ENCODE results near the gene ADIG.
"Not testable (repeated sequence)": the region's sequence is repeated elsewhere in the genome, so short reads cannot be mapped to it uniquely, and the experiment has no call there.

The ADIG gene

DNA sequence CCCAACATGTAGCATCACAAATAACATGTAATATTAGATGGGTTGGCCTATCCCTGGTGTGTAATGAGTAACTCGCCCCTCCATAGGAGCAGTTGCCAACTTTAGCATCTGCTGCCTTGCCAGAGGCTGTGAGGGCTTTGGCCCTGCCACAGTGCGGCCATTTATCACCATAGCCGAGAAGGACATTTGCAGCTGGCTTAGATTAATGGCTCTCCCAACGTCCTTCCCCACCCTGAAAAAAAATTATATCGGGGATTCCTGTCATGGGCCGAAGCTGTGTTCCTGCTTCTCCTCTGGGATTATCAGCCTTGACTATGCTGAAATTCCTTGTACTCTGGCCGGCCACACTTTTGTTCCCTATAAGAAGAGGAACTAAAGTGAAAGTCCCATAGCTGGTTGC is 7.6 kb upstream of the ADIG start:
- DNase-seq (ENCODE audit: low read depth in 2 of 2): no peak

DNA sequence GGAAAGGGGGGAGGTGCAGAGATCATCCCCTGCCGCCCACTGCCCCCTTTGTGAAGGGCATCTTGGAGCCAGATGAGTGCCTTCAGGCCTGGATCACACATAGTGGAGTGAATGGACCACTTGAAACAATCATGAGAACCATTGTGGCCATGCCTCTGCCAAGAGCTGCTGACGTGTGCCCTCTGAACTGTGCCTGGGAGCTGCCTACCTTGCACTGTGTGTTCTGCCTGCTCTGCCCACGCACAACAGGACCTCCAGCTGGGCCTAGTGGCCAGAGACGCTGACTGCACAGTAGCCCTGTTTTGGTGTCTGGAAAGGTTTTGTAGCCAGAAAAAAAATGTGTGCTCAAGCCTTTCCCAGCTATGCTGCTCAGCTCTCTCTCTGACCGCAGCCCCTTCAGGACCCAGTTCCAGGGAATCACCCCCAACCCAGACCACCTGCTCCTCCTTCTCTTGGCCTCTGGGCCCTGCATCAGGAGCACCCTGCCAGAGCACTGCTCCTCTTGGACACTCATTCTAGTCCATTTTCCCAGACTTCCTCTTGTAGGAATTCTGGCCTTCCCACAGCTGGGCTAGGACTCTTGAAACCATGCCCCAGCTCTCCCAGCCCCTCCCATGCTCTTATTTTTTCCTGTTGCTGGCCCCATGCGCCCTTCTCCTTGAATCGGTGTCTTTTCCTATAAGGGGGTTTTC is 1.6 kb upstream of the ADIG start:
- DNase-seq (ENCODE audit: low read depth in 2 of 2): no peak

DNA sequence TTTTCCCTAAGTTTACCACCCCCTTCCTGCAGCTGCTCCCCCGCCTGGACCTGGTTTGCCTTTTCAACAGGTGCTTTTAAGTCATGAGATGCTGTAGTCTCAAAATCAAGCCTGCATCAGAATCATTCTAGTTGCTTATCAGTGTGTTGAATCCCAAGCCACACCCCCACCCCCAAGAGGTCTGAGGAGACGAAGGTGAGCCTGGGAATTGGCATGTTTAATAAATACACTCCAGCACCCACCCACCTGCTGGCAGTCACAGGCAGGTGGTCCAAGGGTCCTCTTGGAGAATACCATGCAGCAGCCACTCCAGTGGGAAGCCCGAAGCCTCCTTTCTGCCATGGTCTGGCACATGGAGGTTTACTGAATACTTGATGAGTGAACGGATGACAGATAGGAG is 1.1 kb upstream of the ADIG start:
- DNase-seq (ENCODE audit: low read depth in 2 of 2): no peak

DNA sequence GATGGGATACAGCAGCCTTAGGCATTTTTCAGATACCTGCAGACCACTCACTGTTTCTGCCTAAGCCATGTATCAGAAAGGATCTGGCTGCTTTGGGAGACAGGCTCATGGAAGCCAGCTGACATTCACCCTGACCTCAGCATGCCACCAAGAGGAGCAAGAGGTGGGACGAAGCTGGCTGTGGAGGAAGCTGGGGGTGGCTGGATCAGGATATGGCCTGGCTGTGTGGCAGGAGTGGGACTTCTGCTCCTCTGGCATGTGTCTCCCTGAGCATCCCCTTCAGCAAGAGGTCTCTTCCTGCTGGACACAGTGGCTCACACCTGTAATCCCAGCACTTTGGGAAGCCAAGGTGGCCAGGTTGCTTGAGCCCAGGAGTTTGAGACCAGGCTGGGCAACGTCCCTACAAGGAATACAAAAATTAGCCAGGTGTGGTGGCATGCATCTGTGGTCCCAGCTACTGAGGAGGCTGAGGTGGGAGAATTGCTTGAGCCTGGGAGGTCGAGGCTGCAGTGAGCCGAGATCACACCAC is 897 bp downstream of the ADIG start:
- DNase-seq (ENCODE audit: low read depth in 2 of 2): no peak

DNA sequence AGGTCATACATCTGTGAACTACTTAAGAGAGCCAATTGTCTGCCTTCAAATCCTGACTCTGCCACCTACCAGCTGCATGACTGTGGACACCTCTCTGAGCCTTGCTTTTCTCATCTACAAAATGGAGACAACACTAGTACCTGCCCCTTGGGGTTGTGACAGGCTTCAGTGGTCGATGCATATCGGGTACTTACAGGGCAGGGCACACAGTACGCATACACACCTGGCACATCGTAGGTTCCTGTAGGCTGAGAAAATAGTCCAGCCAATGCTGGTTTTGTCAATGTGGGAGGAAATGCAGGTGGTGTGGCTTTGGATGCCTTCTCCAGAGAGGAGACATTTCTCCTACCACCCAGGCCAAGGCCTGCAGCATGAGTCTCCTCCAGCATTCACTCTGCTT is 2.3 kb downstream of the ADIG start:
- no peak for DNase-seq (ENCODE audit: low read depth in 2 of 2)

DNA sequence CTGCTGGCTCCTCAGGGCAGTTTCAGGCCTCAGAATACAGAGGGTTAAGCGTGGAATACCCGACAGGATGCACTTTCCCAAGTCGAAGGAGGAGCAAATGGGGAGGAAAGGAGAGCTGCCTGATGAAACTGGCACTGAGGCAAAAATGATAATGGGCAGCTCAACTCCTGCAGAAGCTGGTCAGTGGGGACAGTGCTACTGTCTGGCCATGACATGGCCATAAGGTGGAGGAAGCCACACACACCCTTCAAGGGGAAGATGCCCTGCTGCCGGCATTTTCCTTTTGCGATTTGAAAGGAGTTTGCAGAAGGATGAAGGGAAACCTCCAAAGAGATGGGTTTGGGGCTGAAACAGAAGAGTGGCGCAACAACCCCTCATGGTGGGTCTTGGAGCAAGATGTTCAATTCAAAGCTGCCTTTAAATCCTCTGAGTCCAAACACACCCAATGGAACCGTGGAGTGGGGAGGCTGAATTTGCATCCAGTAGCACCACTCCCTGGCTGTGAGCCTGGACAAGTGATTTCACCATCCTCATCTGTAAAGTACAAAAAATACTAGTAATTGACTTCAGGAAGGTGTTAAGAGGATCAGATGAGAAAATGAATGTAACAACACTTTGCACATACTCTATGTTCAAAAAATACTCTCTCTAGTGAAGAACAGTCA is 3.2 kb downstream of the ADIG start:
- no peak for DNase-seq (ENCODE audit: low read depth in 2 of 2)

DNA sequence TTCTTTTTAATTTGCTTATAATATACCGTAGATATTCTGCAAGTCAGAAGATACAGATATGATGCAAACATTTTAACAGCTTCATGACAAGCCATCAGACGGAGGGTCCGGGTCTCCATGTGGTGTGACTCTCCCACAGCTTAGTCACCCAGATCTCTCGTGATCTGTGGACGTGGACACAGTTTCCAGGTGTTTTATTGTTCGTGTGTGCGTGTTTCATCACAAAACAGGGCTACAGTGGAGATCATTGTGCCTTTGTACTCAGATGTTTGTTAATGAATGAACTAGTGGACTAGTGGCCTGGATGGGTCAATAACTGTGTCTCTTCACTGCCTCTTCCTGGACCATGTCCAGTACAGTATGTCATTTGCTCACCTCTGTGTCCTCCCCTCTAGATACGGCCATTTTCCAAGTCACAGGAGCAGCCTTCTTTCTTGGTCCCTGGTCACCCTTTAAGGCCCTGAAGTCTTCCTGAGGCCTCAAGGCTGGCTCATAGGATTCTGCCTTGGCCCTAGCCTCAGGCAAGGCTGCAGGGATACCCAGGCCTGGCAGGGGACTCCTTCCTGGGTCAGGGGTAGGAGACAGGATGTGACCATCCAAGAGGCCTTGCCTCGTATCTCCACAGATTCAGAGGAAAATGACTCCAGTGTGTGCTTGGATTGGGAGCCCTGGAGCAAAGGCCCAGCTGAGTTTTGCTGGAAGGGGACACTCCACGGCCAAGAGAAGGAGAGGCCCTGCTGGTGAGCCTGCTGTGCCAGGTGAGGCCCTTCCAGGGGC is 4.6 kb downstream of the ADIG start:
- no peak for DNase-seq (ENCODE audit: low read depth in 2 of 2)

DNA sequence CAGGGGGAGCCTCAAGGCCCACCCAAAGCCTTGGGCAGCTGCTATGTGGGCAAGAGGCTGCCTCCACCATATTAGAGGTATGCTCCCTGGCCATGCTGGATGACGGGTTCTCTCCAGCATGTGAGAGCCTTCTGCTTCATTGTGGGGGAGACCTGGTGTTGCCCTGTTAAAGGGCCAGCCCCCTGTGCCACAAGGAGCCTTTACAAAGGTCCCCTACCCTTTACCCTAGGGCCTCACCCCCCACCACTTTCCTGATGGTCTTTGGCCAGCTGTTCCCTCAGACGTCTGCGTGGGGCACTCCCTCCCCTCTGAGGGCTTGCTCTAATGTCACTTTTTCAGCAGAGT is 5.2 kb downstream of the ADIG start:
- DNase-seq (ENCODE audit: low read depth in 2 of 2): no peak

DNA sequence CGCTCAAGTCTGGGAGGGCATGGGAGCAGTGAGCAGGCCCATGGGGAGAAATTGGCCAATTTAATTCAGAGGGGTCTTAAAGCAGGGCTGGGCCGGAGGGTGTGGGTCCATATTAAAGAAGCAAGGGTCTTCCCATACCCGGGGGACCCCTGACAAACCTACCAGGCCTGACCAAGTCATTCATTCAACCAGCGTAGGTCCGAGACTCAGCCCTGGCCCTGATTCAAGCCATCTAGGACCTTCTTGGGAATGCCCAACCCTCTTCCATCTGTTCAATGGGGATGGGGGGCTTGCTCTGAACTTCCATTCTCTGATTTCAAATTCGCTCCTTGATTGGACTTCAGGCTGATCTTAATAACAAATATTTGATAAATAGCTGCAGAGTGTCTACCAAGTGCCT is 7.3 kb downstream of the ADIG start:
- no peak for DNase-seq (ENCODE audit: low read depth in 2 of 2)

DNA sequence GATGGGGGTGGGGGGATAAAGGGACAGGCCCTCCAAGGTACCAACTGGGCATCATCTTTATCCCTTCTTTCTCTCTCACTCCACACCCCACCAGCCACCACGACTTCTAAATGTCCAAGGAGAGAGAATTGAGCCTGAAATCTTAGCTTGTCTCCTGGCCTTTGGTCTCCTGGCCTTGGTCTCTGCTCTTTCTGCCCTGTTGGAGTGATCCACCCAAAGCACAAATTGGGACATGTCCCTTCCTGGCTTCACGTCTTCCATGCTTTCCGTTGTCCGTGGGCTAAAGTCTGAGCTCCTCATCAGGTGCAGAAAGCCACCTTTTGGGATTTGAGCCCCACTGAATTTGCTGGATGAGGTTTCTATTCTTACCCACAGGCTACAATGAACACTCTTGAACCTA is 8.4 kb downstream of the ADIG start:
- no peak for DNase-seq (ENCODE audit: low read depth in 2 of 2)

DNA sequence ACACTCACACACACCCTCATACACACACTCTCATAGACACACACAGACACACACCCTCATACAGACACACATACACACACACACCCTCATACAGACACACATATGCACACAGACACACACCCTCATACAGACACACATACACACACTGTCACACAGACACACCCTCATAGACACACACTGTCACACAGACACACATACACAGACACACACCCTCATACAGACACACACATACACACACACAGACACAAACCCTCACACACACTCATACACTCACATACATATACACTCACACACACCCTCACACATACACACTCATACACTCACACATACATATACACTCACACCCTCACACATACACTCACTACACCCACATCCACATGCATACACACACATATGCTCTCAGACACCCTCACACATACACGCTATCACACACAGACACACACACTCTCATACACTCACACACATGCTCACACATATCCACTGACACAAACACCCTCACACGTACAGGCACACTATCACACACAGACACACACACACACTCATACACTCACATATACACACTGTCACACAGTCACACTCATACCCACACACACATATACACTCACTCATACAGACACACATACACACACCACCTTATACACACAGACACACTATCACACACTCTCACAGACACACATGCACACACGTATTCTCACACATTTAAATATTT is 9.1 kb downstream of the ADIG start:
- DNase-seq (ENCODE audit: low read depth in 2 of 2): no peak

DNA sequence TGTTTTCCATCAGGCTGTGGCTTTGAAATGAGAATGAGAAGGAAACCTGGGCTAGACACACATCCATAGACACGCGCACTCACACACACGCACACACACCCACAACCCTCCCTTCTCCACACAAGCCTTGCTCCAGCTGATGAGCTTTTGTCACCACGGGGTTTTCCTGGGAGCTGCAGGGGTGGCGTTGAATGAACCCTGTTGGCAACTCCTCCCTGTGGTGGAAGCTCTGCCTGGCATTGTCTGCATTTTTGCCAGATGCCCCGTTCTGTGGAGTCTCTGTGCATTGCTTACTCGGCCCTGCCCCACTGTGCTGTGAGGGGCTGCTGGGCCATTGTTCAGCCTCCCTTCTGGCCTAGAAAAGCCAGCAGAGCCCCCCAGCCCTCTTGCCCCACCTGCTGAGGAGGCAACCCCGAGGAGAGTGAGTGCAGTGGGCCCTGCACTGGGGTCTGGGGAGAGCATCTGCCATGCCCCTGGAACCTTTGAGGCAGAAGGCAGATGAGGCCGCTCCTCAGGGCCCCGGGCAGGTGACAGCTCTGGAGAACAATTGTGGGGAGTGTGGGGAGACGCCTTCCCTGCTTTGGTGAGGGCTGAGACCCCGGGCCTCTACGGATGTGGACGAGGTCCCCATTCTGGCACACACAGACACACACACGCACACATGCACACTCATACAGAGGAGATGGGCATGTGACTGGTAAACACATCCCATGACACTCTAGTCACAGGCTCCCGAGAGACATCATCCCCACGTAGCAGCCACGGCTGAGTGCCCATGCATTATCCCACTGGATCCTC is 9.9 kb downstream of the ADIG start:
- no peak for DNase-seq (ENCODE audit: low read depth in 2 of 2)

DNA sequence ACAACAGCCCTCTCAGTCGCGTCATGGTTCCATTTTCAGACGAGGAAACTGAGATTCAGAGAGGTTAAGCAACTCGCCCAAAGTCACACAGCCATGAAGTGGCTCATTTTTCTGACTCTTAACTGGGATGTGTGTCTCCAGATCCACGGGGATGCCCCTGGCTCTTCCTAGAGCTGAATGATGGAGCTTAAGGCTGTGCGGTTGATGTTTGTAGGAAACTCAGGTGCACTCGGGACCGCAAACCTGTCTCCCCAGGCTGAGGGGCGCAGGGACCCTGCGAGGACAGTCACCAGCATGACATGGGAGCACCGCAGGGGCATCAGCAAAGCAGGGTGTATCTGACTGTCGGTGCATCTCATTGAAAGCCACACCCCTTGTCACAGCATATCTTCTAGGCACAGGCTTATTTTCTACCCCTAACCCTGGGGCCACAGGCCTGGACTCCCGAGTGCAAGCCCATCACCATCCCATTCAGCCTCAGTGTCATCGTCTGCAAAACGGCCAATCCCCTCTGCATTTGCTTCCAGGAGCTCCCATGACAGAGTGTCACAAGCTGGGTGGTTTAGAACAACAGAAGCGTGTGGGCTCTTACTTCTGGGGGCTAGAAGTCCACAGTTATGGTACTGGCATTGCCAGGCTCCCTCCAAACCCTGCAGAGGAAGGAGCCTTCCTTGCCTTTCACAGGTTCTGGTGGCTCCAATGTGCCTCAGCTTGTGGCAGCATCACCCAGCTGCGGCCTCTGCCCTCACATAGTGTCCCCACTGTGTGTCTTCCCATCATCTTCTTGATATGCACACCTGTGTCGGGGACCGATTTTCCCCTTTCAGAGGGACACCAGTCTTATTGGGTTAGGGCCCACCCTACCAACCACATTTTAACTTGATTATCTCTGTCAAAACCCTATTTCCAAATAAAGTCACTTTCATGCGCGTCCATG is 10.7 kb downstream of the ADIG start:
- DNase-seq (ENCODE audit: low read depth in 2 of 2): no peak

DNA sequence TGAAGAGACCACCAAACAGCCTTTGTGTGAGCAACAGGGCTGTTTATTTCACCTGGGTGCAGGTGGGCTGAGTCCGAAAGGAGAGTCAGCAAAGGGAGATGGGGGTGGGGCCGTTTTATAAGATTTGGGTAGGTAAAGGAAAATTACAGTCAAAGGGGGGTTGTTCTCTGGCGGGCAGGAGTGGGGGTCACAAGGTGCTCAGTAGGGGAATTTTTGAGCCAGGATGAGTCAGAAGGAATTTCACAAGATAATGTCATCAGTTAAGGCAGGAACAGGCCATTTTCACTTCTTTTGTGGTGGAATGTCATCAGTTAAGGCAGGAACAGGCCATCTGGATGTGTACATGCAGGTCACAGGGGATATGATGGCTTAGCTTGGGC is 11.4 kb downstream of the ADIG start:
- not testable (repeated sequence) for DNase-seq (ENCODE audit: low read depth in 2 of 2)

DNA sequence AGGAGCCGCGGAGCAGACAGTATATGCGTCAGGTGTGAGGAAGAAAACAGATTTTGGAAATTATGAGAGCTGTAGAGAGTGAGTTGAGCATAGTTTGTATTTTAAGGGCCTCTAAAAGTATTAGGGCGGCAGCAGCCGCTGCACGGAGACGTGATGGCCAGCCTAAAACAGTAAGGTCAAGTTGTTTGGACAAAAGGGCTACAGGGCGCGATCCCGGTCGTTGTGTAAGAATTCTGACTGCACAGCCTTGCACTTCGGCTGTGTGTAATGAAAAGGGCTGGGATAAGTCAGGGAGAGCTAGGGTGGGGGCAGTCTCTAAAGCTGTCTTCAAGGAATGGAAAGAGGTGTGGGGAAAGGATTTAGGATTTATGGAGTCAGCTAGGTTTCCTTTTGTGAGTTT is 13.3 kb downstream of the ADIG start:
- DNase-seq (ENCODE audit: low read depth in 2 of 2): not testable (repeated sequence)

DNA sequence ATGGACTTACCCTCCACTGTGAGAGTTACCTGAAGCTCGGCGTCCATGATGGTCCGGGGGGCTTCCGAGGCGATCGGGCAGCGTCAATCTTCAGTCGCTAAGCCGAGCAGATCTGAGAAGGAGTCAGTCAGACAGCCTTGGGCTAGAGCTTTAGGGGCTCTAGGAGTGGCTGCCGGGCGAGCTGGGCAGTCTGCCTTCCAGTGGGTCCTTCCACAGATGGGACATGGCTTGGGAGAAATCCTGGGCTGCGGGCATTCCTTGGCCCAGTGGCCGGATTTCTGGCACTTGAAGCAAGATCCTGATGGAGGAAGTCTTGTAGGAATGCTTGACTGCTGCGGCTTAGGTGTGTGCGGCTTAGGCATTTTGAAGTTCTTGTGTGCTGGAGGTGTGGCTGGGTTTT is 14.9 kb downstream of the ADIG start:
- not testable (repeated sequence) for DNase-seq (ENCODE audit: low read depth in 2 of 2)

DNA sequence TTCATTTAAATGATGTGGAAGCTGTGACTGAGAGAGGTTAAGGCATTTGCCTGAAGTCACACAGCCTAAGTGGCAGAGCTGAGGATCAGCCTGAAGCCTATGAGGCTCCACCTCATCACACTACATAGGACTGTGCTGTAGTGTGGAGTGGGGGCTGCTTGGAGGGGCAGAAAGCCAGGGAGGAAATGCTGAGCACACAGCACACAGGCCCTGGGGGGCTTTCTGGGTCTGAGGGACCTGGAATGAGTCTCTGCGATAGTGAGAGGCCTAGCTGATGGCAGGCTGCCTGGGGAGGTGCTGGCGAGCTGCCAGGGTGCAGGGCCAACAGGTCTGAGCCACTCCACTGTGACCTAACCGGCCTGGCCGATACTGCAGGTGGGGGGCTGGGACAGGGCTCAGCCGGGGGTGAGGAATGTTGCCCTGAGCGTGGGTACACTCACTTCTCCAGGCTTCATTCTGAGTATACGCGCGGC is 18.4 kb downstream of the ADIG start:
- no peak for DNase-seq (ENCODE audit: low read depth in 2 of 2)

DNA sequence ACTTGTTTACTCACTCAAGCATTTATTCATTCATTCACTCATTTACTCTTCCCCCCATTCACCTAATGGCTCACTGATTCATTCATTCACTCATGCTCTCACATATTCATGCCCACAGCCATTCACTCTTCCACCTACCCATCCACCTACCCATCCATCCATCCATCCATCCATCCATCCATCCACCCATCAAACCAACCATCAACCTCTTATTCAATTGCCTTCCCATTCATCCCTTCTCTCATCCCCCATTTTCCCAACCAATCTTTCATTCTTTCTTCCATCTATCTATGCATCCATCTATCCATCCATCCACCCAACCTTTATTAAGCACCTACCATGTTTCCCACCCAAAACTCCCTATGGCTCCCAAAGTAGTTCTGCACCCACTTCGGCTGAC is 19.1 kb downstream of the ADIG start:
- no peak for DNase-seq (ENCODE audit: low read depth in 2 of 2)

DNA sequence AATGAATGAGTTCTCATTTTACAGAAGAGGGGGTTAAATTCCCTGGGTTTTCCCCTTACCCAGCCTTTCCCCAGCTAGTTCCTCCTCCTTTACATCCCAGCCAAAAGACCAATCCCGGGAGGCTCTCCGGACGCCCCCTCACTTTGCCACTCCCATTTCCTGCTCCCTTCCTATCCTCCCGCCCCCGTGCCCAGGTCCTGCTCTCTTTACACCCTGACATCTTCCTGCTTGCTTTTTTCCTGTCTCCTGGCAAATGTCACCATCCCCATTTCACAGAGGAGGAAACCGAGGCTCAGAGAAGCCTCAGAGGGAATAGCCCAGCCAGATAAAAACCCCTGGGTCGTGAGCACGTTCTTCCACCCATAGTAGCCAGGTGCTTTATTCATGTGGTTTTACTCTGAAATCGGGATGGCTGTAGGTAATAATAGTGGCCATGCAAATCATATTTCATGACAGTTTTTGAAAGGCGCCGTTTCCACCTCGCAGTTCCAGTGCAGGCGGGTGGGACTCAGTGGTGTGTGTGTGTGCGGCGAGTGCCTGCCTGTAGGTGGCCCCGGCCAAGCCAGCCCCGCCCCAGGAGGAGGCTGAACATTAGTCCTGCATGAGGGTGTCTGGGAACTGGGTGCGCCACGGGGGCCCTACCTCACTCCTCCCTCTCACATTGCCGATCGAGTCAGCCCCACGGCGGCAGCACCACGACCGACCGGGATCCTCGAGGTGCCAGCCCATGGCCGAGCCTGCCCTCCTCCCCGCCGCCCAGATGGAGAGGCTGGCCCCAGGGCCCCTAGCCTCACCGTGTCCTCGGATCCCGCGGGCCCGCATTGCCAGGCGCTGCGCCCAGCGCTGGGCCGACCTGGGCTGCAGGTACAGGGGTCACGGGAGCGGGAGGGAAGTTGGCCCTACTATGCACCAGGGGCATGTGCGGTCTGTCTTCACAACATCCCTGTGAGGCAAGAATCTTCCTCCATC is 20.5 kb downstream of the ADIG start, which contains the start of gene ARHGAP40:
Gene ARHGAP40, plus strand, starts transcription at position 594 of the 969 bp plus-strand sequence.
- no peak for DNase-seq (ENCODE audit: low read depth in 2 of 2)

All from fibroblast of skin of left biceps (primary cell).